Stimulated activated CD4-positive, alpha-beta T cell treated with anti-CD3 and anti-CD28 coated beads, Interleukin-12 subunit alpha, Interleukin-12 subunit beta, amount 100 ng/mL, for 48 hours (primary cell): Measurements from ENCODE around the gene MYO3A.

ENCODE experiments used
- DNase-seq, 3 donors: peaks; one replicate each; pipeline ENCODE4 v3.0.0-alpha.2; 2020; ENCODE audit warnings: low read depth in 2 of 3, low spot score in 1 of 3

MYO3A gene

GRCh38 chr10:26212511-26212910, 278.5 kb downstream of the MYO3A start:
- no peak for DNase-seq

GRCh38 chr10:26213157-26213800, 279.2 kb downstream of the MYO3A start:
- no peak for DNase-seq

- DNase-seq, result no peak
These were observed 280.0 kb downstream of the MYO3A start for GRCh38 chr10:26214004-26214403.

- no peak for DNase-seq
These were observed 280.7 kb downstream of the MYO3A start for GRCh38 chr10:26214551-26215395.

- DNase-seq, result no peak
These were observed 281.4 kb downstream of the MYO3A start for GRCh38 chr10:26215396-26215934.

GRCh38 chr10:26215935-26216584, 282.0 kb downstream of the MYO3A start:
- DNase-seq, result peak; percentile 22 to 40 (median 29)

- DNase-seq, result no peak
These were observed 282.8 kb downstream of the MYO3A start, which contains the start of gene GAD2 for GRCh38 chr10:26216585-26217395. Gene GAD2 (plus strand): TSS chr10:26216774. CDS start chr10:26216810, 36 bp downstream.

- no peak for DNase-seq
These were observed 283.5 kb downstream of the MYO3A start for GRCh38 chr10:26217396-26218086.

GRCh38 chr10:26219676-26220075, 285.6 kb downstream of the MYO3A start:
- no peak for DNase-seq

- DNase-seq, result no peak
These were observed 286.9 kb downstream of the MYO3A start for GRCh38 chr10:26220901-26221300.

GRCh38 chr10:26221541-26221940, 287.5 kb downstream of the MYO3A start:
- no peak for DNase-seq

- no peak for DNase-seq
These were observed 288.5 kb downstream of the MYO3A start for GRCh38 chr10:26222563-26222962.

- DNase-seq, result no peak
These were observed 291.3 kb downstream of the MYO3A start for GRCh38 chr10:26225322-26225721.

GRCh38 chr10:26227786-26228185, 293.8 kb downstream of the MYO3A start:
- DNase-seq, result no peak

- DNase-seq, result no peak
These were observed 298.1 kb downstream of the MYO3A start for GRCh38 chr10:26232174-26232573.

GRCh38 chr10:26235761-26236160, 301.7 kb downstream of the MYO3A start:
- DNase-seq, result no peak

GRCh38 chr10:26238378-26238777, 304.3 kb downstream of the MYO3A start:
- no peak for DNase-seq

GRCh38 chr10:26242706-26243350, 308.8 kb downstream of the MYO3A start:
- no peak for DNase-seq

- DNase-seq, result no peak
These were observed 309.3 kb downstream of the MYO3A start for GRCh38 chr10:26243351-26243720.

- no peak for DNase-seq
These were observed 315.7 kb downstream of the MYO3A start for GRCh38 chr10:26249681-26250080.
